ENCODE results near the gene SLC35F1.
A peak's percentile ranks its signal among the peaks of the same experiment; 100 is the strongest.

The SLC35F1 gene

GRCh38 chr6:118165500-118165899 is 258.4 kb downstream of the SLC35F1 start:
- no peaks in the 10 kb centered on the region for H3K27me3 ChIP-seq (ENCODE audit: control insufficient read depth, insufficient read depth, low read length, poor library complexity, severe bottlenecking)
- H3K4me3 ChIP-seq (ENCODE audit: insufficient read depth, low read depth, low read length), result no peak overlapping the region
- no peaks in the 10 kb centered on the region for H3K36me3 ChIP-seq (ENCODE audit: control insufficient read depth, insufficient read depth, low read length)
- H3K4me1 ChIP-seq (ENCODE audit: control insufficient read depth, insufficient read depth, low read length), result peaks cover 7% of the 10 kb centered on the region
- no peak overlapping the region for H3K27ac ChIP-seq (ENCODE audit: insufficient read depth, low read depth, low read length, poor library complexity, severe bottlenecking)
- H3K9me3 ChIP-seq (ENCODE audit: control insufficient read depth, low read length), result no peaks in the 10 kb centered on the region
- 96% methylated on average over 1 of the region's 1 CpG for whole genome bisulfite sequencing, 2 experiments

DNA sequence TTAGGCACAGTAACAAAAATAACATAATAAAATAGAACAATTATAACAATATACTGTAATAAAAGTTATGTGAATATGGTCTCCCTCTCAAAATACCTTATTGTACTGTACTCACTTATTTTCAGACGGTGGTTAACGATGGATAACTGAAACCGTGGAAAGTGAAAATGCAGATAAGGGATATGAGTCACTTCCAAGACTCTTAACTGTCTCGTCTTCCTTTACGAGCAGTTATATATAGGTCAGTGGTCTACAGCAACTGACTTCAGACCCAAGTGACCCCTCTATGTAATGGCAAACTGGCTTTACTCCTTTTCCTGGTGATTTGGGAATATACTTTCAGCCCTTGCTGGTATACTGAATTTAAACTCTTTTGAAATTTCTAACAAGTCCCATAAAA is 261.4 kb downstream of the SLC35F1 start:
- Histone ChIP-seq H3K4me1 (ENCODE audit: control insufficient read depth, insufficient read depth, low read length) (peaks cover 7% of the 10 kb centered on the region), H3K27ac (ENCODE audit: insufficient read depth, low read depth, low read length, poor library complexity, severe bottlenecking) (no peak overlapping the region), H3K4me3 (ENCODE audit: insufficient read depth, low read depth, low read length) (no peak overlapping the region), H3K27me3 (ENCODE audit: control insufficient read depth, insufficient read depth, low read length, poor library complexity, severe bottlenecking) (no peaks in the 10 kb centered on the region), H3K36me3 (ENCODE audit: control insufficient read depth, insufficient read depth, low read length) (no peaks in the 10 kb centered on the region), H3K9me3 (ENCODE audit: control insufficient read depth, low read length) (no peaks in the 10 kb centered on the region)
- 93 to 98% methylated on average over 5 of the region's 5 CpGs for WGBS, 2 experiments

- H3K27me3 ChIP-seq (ENCODE audit: control insufficient read depth, insufficient read depth, low read length, poor library complexity, severe bottlenecking), result no peaks in the 10 kb centered on the region
- no peaks in the 10 kb centered on the region for H3K4me1 ChIP-seq (ENCODE audit: control insufficient read depth, insufficient read depth, low read length)
- 93 to 96% methylated on average over 2 of the region's 2 CpGs for WGBS, 2 experiments
- H3K9me3 ChIP-seq (ENCODE audit: control insufficient read depth, low read length), result no peaks in the 10 kb centered on the region
- no peaks in the 10 kb centered on the region for H3K36me3 ChIP-seq (ENCODE audit: control insufficient read depth, insufficient read depth, low read length)
- no peak overlapping the region for H3K4me3 ChIP-seq (ENCODE audit: insufficient read depth, low read depth, low read length)
- no peak overlapping the region for H3K27ac ChIP-seq (ENCODE audit: insufficient read depth, low read depth, low read length, poor library complexity, severe bottlenecking)
These were observed 264.8 kb downstream of the SLC35F1 start for GRCh38 chr6:118171852-118172251.

GRCh38 chr6:118174071-118174470 is 267.0 kb downstream of the SLC35F1 start:
- H3K9me3 ChIP-seq (ENCODE audit: control insufficient read depth, low read length), result no peaks in the 10 kb centered on the region
- 100% methylated on average over 1 of the region's 1 CpG for WGBS, 2 experiments
- no peaks in the 10 kb centered on the region for H3K4me1 ChIP-seq (ENCODE audit: control insufficient read depth, insufficient read depth, low read length)
- H3K36me3 ChIP-seq (ENCODE audit: control insufficient read depth, insufficient read depth, low read length), result no peaks in the 10 kb centered on the region
- H3K27ac ChIP-seq (ENCODE audit: insufficient read depth, low read depth, low read length, poor library complexity, severe bottlenecking), result no peak overlapping the region
- no peak overlapping the region for H3K4me3 ChIP-seq (ENCODE audit: insufficient read depth, low read depth, low read length)
- H3K27me3 ChIP-seq (ENCODE audit: control insufficient read depth, insufficient read depth, low read length, poor library complexity, severe bottlenecking), result no peaks in the 10 kb centered on the region

GRCh38 chr6:118177720-118178119 is 270.7 kb downstream of the SLC35F1 start:
- Histone ChIP-seq H3K27ac (ENCODE audit: insufficient read depth, low read depth, low read length, poor library complexity, severe bottlenecking) (no peak overlapping the region), H3K4me1 (ENCODE audit: control insufficient read depth, insufficient read depth, low read length) (no peaks in the 10 kb centered on the region), H3K9me3 (ENCODE audit: control insufficient read depth, low read length) (no peaks in the 10 kb centered on the region), H3K27me3 (ENCODE audit: control insufficient read depth, insufficient read depth, low read length, poor library complexity, severe bottlenecking) (no peaks in the 10 kb centered on the region), H3K4me3 (ENCODE audit: insufficient read depth, low read depth, low read length) (no peak overlapping the region), H3K36me3 (ENCODE audit: control insufficient read depth, insufficient read depth, low read length) (no peaks in the 10 kb centered on the region)
- 87 to 91% methylated on average over 2 to 3 of the region's 3 CpGs for WGBS, 2 experiments

DNA sequence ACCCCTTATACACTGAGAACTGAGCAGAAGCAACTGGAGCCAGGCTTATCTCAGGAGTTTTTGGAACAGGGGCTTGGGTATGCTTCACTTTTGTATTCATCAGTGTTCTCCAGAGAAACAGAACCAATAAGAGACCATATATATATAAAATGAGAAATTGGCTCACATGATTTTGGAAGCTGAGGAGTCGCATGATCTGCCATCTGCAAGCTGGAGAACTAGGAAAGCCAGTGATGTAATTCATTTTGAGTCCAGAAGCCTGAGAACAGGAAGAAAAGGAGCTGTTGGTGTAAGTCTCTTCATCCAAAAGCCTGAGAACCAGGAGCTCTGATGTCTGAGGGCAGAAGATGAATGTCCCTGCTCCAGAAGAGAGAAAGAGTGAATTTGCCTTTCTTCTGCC is 272.0 kb downstream of the SLC35F1 start:
- no peaks in the 10 kb centered on the region for H3K9me3 ChIP-seq (ENCODE audit: control insufficient read depth, low read length)
- no peaks in the 10 kb centered on the region for H3K4me1 ChIP-seq (ENCODE audit: control insufficient read depth, insufficient read depth, low read length)
- no peak overlapping the region for H3K4me3 ChIP-seq (ENCODE audit: insufficient read depth, low read depth, low read length)
- no peak overlapping the region for H3K27ac ChIP-seq (ENCODE audit: insufficient read depth, low read depth, low read length, poor library complexity, severe bottlenecking)
- WGBS, 2 experiments, result 94 to 95% methylated on average over 1 of the region's 1 CpG
- no peaks in the 10 kb centered on the region for H3K27me3 ChIP-seq (ENCODE audit: control insufficient read depth, insufficient read depth, low read length, poor library complexity, severe bottlenecking)
- H3K36me3 ChIP-seq (ENCODE audit: control insufficient read depth, insufficient read depth, low read length), result no peaks in the 10 kb centered on the region

GRCh38 chr6:118186672-118187567 is 279.9 kb downstream of the SLC35F1 start:
- H3K4me3 ChIP-seq (ENCODE audit: insufficient read depth, low read depth, low read length), result no peak overlapping the region

GRCh38 chr6:118187568-118188164 is 280.6 kb downstream of the SLC35F1 start:
- 97% methylated on average over 3 of the region's 3 CpGs for WGBS, 2 experiments

More at GRCh38 chr6:118186672-118187567, 279.9 kb downstream of the SLC35F1 start:
- WGBS, 2 experiments, result 75 to 100% methylated on average over 1 of the region's 1 CpG
- no peak overlapping the region for H3K27ac ChIP-seq (ENCODE audit: insufficient read depth, low read depth, low read length, poor library complexity, severe bottlenecking)
- no peaks in the 10 kb centered on the region for H3K36me3 ChIP-seq (ENCODE audit: control insufficient read depth, insufficient read depth, low read length)
- no peaks in the 10 kb centered on the region for H3K27me3 ChIP-seq (ENCODE audit: control insufficient read depth, insufficient read depth, low read length, poor library complexity, severe bottlenecking)
- no peaks in the 10 kb centered on the region for H3K9me3 ChIP-seq (ENCODE audit: control insufficient read depth, low read length)
- no peaks in the 10 kb centered on the region for H3K4me1 ChIP-seq (ENCODE audit: control insufficient read depth, insufficient read depth, low read length)

DNA sequence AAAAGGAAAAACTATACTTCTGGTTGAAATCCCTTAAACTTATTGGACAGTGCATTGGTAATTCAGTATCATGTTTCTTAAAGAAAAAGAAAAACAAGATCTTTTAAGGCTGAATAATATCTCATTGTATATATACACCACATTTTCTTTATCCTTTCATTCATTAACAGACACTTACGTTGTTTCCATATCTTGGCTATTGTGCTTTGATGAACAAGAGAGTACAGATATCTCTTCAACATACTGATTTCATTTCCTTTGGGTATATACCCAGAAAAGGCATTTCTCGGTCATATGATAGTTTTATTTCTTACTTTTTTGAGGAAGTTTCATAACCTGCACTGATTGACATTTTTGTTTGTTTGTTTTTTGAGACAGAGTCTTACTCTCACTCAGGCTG is 281.5 kb downstream of the SLC35F1 start:
- Histone ChIP-seq H3K36me3 (ENCODE audit: control insufficient read depth, insufficient read depth, low read length) (no peaks in the 10 kb centered on the region), H3K9me3 (ENCODE audit: control insufficient read depth, low read length) (no peaks in the 10 kb centered on the region), H3K4me1 (ENCODE audit: control insufficient read depth, insufficient read depth, low read length) (no peaks in the 10 kb centered on the region), H3K27ac (ENCODE audit: insufficient read depth, low read depth, low read length, poor library complexity, severe bottlenecking) (no peak overlapping the region), H3K27me3 (ENCODE audit: control insufficient read depth, insufficient read depth, low read length, poor library complexity, severe bottlenecking) (no peaks in the 10 kb centered on the region), H3K4me3 (ENCODE audit: insufficient read depth, low read depth, low read length) (no peak overlapping the region)
- 87 to 100% methylated on average over 1 to 2 of the region's 2 CpGs for WGBS, 2 experiments

More at GRCh38 chr6:118187568-118188164, 280.6 kb downstream of the SLC35F1 start:
- Histone ChIP-seq H3K36me3 (ENCODE audit: control insufficient read depth, insufficient read depth, low read length) (no peaks in the 10 kb centered on the region), H3K4me3 (ENCODE audit: insufficient read depth, low read depth, low read length) (no peak overlapping the region), H3K27ac (ENCODE audit: insufficient read depth, low read depth, low read length, poor library complexity, severe bottlenecking) (no peak overlapping the region), H3K9me3 (ENCODE audit: control insufficient read depth, low read length) (no peaks in the 10 kb centered on the region), H3K4me1 (ENCODE audit: control insufficient read depth, insufficient read depth, low read length) (no peaks in the 10 kb centered on the region), H3K27me3 (ENCODE audit: control insufficient read depth, insufficient read depth, low read length, poor library complexity, severe bottlenecking) (no peaks in the 10 kb centered on the region)

GRCh38 chr6:118197539-118197938 is 290.5 kb downstream of the SLC35F1 start:
- Histone ChIP-seq H3K27me3 (ENCODE audit: control insufficient read depth, insufficient read depth, low read length, poor library complexity, severe bottlenecking) (no peaks in the 10 kb centered on the region), H3K4me1 (ENCODE audit: control insufficient read depth, insufficient read depth, low read length) (peaks cover 17% of the 10 kb centered on the region), H3K27ac (ENCODE audit: insufficient read depth, low read depth, low read length, poor library complexity, severe bottlenecking) (peak overlapping the region; percentile 80), H3K36me3 (ENCODE audit: control insufficient read depth, insufficient read depth, low read length) (no peaks in the 10 kb centered on the region), H3K4me3 (ENCODE audit: insufficient read depth, low read depth, low read length) (no peak overlapping the region), H3K9me3 (ENCODE audit: control insufficient read depth, low read length) (no peaks in the 10 kb centered on the region)
- WGBS, 2 experiments, result 10 to 17% methylated on average over 3 of the region's 3 CpGs
